Stomach (tissue), 9 donors: Measurements from ENCODE around the gene TMEM191C. TPM values are rescaled to one million over a fixed set of nuclear protein-coding genes. Genes with fewer than 3 reads are reported as not detected.
"Not testable (repeated sequence)": the region's sequence is repeated elsewhere in the genome, so short reads cannot be mapped to it uniquely, and the experiment has no call there.

Experiments used
- DNase-seq, 2 donors: peaks; one replicate each; pipeline versions ENCODE4 v3.0.0 to v3.0.0-alpha.2; 2013 to 2019
- H3K27ac ChIP-seq, 5 donors: fragments of 200-600 bp in 4 of 5; sonication (generic) in 4 of 5; one replicate each; pipeline ENCODE4 v1.5.1; 2013 to 2019; ENCODE audit warnings: mild to moderate bottlenecking in 1 of 5, moderate library complexity in 1 of 5
- H3K27me3 ChIP-seq, 3 donors: fragments of 200-600 bp; sonication (generic); one replicate each; pipeline ENCODE4 v1.5.1; 2017 to 2019; ENCODE audit warnings: mixed run types in 1 of 3
- H3K36me3 ChIP-seq, 4 donors: fragments of 200-600 bp; sonication (generic); 1 replicate in 3 of 4; 2 replicates in 1 of 4; pipeline ENCODE4 v1.5.1; 2016 to 2019
- H3K4me1 ChIP-seq, 4 donors: fragments of 200-600 bp; sonication (generic); one replicate each; pipeline ENCODE4 v1.5.1; 2016 to 2019
- H3K4me3 ChIP-seq, 4 donors: fragments of 200-600 bp; sonication (generic) in 3 of 4; one replicate each; pipeline ENCODE4 v1.5.1; 2016 to 2019; ENCODE audit warnings: mild to moderate bottlenecking in 1 of 4
- H3K9me3 ChIP-seq, 4 donors: fragments of 200-600 bp; sonication (generic); one replicate each; pipeline ENCODE4 v1.5.1; 2016 to 2019
- POLR2A ChIP-seq, 4 donors: fragments of 450-650 bp; IDR thresholded peaks; one replicate each; pipeline ENCODE4 v1.6.1; 2016; ENCODE audit warnings: antibody characterized with exemption in 4 of 4, control low read depth in 2 of 4, mild to moderate bottlenecking in 1 of 4, moderate library complexity in 1 of 4
- POLR2AphosphoS5 ChIP-seq, 3 donors: sonication (generic); formaldehyde crosslinking; IDR thresholded peaks; one replicate each; pipeline ENCODE4 v1.6.1; 2016; ENCODE audit warnings: antibody characterized with exemption in 3 of 3
- WGBS, 5 donors: extraction: QIAGEN DNeasy Blood & Tissue Kit in 3 of 5; methylation state at CpG; one replicate each; pipeline versions ENCODE4 v1.1.5 to v1.1.7; 2013 to 2018; 5-methylcytosine and 5-hydroxymethylcytosine counted together
- intact Hi-C: fragments of 100-400 bp; cut with DNase I; formaldehyde crosslinking; loops from one replicate; pipeline ENCODE4 v1.15.1; 2023; ENCODE audit warnings: low total_unique reads
- polyA plus RNA-seq, 3 donors: library from polyadenylated mRNA; stranded (reverse); fragments of 200-250 nt; gene quantifications; one replicate each; pipeline ENCODE4 v1.2.3, GENCODE V29; 2013
- total RNA-seq, 5 donors: library from RNA; depleted of rRNA; stranded (reverse); fragments of >200 nt; gene quantifications; one replicate each; pipeline versions ENCODE4 v1.1.0 to v1.2.3, GENCODE V29; 2014 to 2016
- TF ChIP-seq, protein P1 (sequence below), 7 experiments: fragments of 450-650 bp in 4 of 7; fragments of 200-600 bp in 3 of 7; sonication (generic) in 3 of 7; IDR thresholded peaks; one replicate each; pipeline ENCODE4 v1.5.1; 2016 to 2019; ENCODE audit warnings: antibody characterized with exemption in 7 of 7, control low read depth in 2 of 7, mild to moderate bottlenecking in 1 of 7
- donor health status: healthy with polysubstance abuse.
- donor health status: Bipolar disorder and iron deficiency.
- donor health status: healthy.

The TMEM191C gene
- total and polyA plus RNA-seq, 8 donors: 0.73 to 69.2 (median 3.2) TPM; not detected in 2

DNA sequence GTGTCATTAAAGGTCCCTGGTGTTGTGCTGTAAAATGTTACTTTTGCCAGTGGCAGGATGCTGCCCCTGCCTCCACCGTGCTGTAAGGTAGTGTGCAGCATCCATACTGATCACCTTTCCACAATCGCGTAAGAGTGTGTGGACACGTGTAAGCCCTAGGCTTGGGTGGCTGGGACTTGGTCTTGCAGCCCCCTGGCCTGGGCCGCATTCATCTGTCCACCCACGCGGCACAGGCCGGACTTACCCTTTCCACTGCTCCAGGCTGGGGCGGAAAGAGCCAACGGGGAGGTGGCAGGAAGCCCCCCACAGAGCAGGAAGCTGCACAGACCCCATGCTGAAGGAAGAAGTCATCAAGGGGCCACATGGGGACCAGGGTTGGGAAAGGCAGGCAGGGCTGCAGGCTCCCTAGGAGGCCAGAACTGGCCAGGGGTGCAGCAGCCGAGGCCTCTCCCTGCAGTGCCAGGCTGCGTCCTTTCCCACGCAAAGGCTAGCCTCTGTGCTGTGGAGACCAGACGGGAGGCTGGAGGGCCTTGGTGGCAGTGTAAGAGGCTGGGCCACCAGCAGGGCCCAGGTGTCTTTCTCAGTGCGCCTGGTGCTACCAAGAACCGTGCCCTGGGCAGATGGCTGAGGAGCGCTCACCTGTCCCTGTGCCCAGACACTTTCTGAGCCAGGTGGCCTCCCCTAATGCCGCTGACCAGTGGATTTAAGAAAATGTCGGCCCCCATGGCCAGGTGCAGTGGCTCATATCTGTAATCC lies 11.7 kb upstream of the TMEM191C start:
- peaks cover 0 to 4% (median 0%) of the 10 kb centered on the region in 4 donors for H3K36me3 ChIP-seq
- H3K4me1 ChIP-seq: peaks cover 0 to 17% (median 10%) of the 10 kb centered on the region in 4 donors
- no peaks in the 10 kb centered on the region for H3K27me3 ChIP-seq
- no peak overlapping the region for H3K27ac ChIP-seq
- intact Hi-C loops: no loop called here
- DNase-seq: no peak
- 84 to 93% (median 90%) methylated on average over 10 to 19 of the region's 19 CpGs for WGBS, 5 donors
- H3K9me3 ChIP-seq: no peaks in the 10 kb centered on the region
- no peak overlapping the region for H3K4me3 ChIP-seq
- TF ChIP-seq POLR2A (IDR thresholded peaks at IDR 0.05): no peak

DNA sequence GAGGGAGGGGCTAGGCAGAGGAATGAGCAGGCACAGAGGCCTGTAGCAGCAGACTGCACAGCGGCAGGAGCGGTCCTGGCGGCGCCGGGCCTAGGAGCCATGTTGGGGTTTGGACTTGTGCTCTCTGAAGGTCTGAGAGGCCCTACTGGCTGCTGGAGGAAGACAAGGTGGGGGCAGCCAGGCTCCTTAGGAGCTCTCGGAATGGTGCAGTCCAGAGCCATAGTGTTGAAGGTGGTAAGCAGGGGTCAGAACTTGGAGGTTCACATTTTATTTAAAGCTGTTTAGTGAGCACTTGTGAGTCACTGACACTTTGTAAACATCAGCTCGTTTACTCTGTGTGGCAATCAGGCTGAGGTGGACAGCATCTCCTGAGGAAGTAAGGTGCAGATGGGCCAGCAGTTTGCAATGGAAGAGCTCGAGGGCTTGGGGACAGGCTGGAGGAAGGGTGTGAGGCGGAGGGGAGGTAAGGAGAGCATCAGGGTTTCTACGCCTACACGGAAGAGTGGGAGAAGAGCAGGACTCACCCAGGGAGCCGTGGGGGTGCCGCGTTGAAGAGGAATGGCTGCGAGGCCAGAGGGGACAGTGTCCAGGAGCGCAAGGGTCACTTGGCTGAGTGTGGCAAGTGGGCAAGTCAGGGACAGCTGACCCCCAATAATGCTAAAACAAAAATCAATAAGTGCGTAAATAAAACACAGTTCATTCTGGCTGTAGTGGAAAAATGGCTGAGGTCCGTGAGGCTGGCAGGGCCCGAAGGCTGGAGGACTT lies 10.0 kb upstream of the TMEM191C start:
- H3K4me1 ChIP-seq: peaks cover 0 to 17% (median 10%) of the 10 kb centered on the region in 4 donors
- TF ChIP-seq, protein P1, sequence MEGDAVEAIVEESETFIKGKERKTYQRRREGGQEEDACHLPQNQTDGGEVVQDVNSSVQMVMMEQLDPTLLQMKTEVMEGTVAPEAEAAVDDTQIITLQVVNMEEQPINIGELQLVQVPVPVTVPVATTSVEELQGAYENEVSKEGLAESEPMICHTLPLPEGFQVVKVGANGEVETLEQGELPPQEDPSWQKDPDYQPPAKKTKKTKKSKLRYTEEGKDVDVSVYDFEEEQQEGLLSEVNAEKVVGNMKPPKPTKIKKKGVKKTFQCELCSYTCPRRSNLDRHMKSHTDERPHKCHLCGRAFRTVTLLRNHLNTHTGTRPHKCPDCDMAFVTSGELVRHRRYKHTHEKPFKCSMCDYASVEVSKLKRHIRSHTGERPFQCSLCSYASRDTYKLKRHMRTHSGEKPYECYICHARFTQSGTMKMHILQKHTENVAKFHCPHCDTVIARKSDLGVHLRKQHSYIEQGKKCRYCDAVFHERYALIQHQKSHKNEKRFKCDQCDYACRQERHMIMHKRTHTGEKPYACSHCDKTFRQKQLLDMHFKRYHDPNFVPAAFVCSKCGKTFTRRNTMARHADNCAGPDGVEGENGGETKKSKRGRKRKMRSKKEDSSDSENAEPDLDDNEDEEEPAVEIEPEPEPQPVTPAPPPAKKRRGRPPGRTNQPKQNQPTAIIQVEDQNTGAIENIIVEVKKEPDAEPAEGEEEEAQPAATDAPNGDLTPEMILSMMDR (IDR thresholded peaks at IDR 0.05): no peak
- peak in 1 of 3 donors; percentile 32 for TF ChIP-seq POLR2AphosphoS5 (IDR thresholded peaks at IDR 0.05)
- intact Hi-C loops: no loop called here
- 76 to 83% (median 78%) methylated on average over 19 of the region's 19 CpGs for WGBS, 5 donors
- H3K4me3 ChIP-seq: no peak overlapping the region
- no peaks in the 10 kb centered on the region for H3K27me3 ChIP-seq
- H3K9me3 ChIP-seq: no peaks in the 10 kb centered on the region
- no peaks in the 10 kb centered on the region for H3K36me3 ChIP-seq
- no peak overlapping the region for H3K27ac ChIP-seq
- peak in 1 of 2 donors; percentile 62 for DNase-seq

DNA sequence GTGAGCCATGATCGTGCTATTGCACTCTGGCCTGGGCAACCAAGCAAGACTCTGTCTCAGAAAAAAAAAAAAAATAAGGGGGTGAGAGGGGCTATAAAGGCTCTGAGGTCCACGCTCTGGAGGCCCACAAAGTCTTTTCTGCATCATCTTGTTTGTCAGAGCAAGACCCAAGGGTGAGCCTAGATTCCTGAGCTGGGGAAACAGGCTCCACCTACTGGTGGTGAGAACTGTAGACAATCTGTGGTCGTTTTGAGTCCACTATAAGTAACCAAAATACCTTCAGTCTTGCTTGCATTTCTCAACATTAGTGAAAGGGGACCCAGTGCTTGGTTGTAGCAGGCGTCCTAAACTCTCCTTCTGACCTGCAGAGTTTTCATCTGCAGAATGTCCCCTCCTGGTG lies 4.5 kb upstream of the TMEM191C start:
- H3K36me3 ChIP-seq, H3K4me3 ChIP-seq, DNase-seq, H3K4me1 ChIP-seq, intact Hi-C loops, H3K9me3 ChIP-seq, H3K27ac ChIP-seq, H3K27me3 ChIP-seq: not testable (repeated sequence)
- WGBS, 5 donors: 71 to 88% (median 80%) methylated on average over 1 of the region's 4 CpGs; no CpG with 5 or more reads in 1 of the 5 donors

DNA sequence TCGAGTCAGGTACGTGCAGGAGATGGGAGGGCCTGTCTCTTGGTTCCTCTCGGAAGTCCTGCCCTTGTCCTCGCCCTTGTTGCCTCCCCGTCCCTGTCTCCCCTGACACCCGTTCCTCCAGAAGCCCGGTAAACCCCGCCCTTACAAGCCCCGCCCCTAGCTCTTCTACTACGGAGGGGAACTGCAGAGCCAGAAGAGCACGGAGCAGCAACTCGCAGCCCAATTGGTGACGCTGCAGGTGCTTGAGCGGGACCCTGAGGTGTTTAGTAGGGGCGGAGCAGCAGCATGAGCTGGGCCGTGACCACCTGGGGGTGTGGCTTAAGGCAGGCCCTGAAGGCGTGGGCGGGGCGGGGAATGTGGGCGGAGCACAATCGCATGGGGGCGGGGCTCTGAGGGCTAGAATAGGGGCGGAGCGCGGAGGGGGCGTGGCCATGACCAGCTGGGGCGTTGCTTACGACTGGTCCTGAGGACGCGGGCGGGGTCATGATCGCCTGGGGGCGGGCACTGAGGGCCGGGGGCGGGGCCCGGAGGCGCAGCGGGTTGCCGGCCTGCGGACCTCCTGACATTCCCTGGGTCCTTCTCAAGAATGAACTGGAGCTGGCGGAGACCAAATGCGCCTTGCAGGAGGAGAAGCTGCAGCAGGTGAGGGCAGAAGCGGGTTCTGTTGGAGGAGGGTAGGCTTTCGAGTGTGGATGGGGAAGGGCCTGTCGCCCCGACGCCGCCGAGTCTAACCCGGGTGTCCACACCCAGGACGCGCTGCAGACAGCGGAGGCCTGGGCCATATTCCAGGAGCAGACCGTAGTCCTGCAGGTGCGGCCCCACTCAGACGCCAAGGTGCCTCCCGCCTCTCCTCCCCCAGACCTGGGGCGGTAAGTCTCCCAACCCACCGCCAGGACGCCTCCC lies 1.3 kb downstream of the TMEM191C start:
- Histone ChIP-seq H3K27ac (peak overlapping the region; percentile 41 to 80 (median 66)), H3K4me3 (peak overlapping the region; percentile 35 to 48 (median 42))
- intact Hi-C loops, H3K36me3 ChIP-seq, H3K27me3 ChIP-seq, H3K4me1 ChIP-seq, H3K9me3 ChIP-seq: not testable (repeated sequence)
- 0 to 1% (median 0%) methylated on average over 5 to 10 of the region's 60 CpGs; no CpG with 5 or more reads in 1 of the 5 donors for WGBS, 5 donors
- DNase-seq: peak; percentile 89 to 94

DNA sequence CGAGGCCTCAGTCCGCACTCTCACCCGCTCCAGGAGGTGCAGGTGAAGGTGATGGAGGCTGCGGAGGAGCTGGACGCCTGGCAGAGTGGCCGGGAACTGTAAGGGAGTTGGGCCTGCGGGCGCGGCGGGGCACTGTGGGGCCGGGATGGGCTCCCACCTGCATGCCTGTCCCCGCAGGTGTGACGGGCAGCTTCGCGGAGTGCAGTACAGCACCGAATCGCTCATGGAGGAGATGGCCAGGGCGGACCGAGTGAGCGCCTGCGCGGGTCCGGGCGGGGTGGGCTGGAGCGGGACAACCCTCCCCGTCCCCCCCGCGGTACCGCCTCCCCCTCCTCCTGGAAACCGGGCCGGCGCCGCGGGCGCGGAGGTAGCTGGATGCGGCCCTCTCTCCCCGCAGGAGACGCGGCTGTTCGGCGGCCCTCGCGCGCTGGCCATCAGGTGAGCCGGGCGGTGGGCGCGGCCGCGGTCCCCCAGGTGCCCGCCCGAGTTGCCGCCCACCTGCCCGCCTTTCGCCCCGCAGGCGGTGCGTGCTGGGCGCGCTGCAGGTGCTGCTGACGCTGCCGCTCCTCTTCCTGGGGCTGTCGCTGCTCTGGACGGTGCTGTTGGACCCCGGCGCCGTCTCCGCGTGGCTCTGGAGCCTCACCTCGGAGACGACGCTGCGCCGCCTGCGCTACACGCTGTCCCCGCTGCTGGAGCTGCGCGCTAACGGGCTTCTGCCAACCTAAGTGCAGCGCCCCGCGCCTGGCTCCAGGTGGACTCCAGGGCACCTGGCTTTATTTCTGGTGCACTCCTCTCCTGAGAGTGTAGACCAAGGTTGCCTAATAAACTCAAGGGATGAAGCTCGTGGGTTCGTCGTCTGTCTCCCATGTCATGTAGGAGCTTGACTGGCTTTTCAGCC lies 2.2 kb downstream of the TMEM191C start:
- H3K36me3 ChIP-seq, intact Hi-C loops, H3K9me3 ChIP-seq, H3K4me3 ChIP-seq, H3K27me3 ChIP-seq, H3K27ac ChIP-seq, DNase-seq, H3K4me1 ChIP-seq: not testable (repeated sequence)
- WGBS, 5 donors: 6 to 9% (median 8%) methylated on average over 17 to 46 of the region's 87 CpGs; no CpG with 5 or more reads in 2 of the 5 donors

DNA sequence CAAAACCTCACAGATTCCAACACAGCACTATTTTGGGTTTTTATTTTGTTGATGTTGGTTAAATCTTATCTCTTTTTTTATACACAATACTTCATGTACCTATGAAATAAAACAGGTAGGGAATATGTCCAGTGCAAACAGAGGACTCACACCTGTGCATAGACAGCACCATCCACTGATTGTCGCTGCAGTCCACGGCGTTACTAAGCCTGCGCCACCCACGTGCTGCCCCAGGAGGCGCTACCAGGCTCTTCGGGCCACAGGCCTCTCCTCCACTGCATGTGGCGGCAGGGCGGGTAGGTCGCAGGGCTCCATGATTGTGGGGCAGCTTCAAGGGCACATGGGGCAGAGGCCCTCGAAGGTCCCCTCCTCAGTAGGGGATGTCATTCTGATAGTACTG lies 5.8 kb downstream of the TMEM191C start:
- intact Hi-C loops, H3K4me1 ChIP-seq: not testable (repeated sequence)
- WGBS, 5 donors: no CpG with 5 or more reads among the region's 11 CpGs

DNA sequence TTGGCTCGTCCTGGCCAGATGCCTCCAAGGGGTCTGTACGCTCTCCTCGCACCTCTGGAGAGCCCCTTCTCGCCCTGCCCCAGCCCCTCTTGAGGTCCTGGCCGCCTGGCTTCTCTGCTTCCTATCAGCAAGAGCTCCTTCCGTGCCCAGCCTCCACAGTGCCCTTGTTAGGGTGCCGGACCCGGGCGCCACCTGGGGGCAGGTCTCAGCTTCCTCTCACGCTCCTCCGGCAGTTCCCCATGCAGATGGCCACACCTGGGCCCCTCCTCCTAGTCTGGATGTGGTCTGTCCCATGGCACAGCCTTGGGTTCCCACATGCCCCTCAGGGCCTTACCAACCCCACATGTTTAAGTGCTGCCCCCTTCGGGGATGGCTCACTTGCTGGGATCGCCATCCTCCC lies 6.5 kb downstream of the TMEM191C start:
- no CpG with 5 or more reads among the region's 13 CpGs for WGBS, 5 donors
- H3K4me1 ChIP-seq, H3K36me3 ChIP-seq, intact Hi-C loops, H3K27me3 ChIP-seq, H3K9me3 ChIP-seq, DNase-seq, H3K27ac ChIP-seq, H3K4me3 ChIP-seq: not testable (repeated sequence)

More for the DNA sequence above, 5.8 kb downstream of the TMEM191C start:
- not testable (repeated sequence) for H3K36me3 ChIP-seq, H3K27ac ChIP-seq, H3K4me3 ChIP-seq, H3K27me3 ChIP-seq, DNase-seq, H3K9me3 ChIP-seq

DNA sequence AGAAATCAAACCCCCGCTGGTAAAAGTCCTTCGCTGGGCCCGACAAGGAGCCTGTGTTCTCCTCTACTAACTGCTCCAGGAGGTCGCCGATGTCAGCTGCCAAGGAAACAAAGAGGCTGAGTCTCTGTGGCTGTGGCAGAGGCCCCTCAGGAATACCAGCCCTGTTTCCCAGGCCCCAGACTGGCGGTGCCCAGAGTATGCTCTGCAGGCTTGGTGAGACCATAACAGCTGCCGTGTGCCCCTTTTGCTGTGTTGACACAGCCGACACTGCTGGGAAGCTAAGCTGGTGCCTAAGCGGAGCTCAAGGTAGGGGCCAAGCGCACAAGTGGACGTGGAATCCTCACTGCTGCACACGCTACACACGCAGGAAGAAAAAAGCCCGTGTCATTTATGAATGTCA lies 16.9 kb downstream of the TMEM191C start:
- H3K4me3 ChIP-seq, H3K27ac ChIP-seq, H3K9me3 ChIP-seq, H3K27me3 ChIP-seq, intact Hi-C loops, H3K4me1 ChIP-seq, H3K36me3 ChIP-seq: not testable (repeated sequence)
- WGBS, 5 donors: 79 to 88% (median 83%) methylated on average over 5 to 10 of the region's 14 CpGs; no CpG with 5 or more reads in 1 of the 5 donors
- peak in 1 of 2 donors; percentile 4 for DNase-seq

DNA sequence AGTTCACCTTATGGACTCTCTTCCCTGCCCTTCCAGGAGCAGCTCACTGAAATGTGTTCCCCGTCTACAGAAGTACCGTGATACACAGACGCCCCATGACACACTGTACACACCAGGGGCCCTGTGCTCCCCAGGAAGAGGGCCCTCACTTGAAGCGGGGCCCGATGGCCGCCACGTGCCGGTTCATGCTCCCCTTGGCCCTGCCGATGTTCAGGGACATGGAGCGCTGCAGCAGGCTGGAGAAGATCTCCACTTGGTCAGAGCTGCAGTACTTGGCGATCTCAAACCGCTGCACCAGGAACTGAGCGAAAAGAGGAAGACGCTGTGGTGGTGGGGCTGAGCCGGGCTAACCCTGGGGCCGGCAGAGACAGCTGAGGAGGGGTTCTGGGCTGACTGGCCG lies 20.5 kb downstream of the TMEM191C start:
- DNase-seq, H3K36me3 ChIP-seq, H3K27ac ChIP-seq, H3K9me3 ChIP-seq, H3K4me1 ChIP-seq, H3K27me3 ChIP-seq, H3K4me3 ChIP-seq, intact Hi-C loops: not testable (repeated sequence)
- 96 to 98% (median 98%) methylated on average over 7 of the region's 17 CpGs; no CpG with 5 or more reads in 2 of the 5 donors for WGBS, 5 donors
